Measurements from ENCODE around the gene WWTR1. TPM values are rescaled to one million over a fixed set of nuclear protein-coding genes. Genes with fewer than 3 reads are reported as not detected.

The WWTR1 gene
- total RNA-seq, 1 experiment from 2014 or later, result 79.7 TPM

DNA sequence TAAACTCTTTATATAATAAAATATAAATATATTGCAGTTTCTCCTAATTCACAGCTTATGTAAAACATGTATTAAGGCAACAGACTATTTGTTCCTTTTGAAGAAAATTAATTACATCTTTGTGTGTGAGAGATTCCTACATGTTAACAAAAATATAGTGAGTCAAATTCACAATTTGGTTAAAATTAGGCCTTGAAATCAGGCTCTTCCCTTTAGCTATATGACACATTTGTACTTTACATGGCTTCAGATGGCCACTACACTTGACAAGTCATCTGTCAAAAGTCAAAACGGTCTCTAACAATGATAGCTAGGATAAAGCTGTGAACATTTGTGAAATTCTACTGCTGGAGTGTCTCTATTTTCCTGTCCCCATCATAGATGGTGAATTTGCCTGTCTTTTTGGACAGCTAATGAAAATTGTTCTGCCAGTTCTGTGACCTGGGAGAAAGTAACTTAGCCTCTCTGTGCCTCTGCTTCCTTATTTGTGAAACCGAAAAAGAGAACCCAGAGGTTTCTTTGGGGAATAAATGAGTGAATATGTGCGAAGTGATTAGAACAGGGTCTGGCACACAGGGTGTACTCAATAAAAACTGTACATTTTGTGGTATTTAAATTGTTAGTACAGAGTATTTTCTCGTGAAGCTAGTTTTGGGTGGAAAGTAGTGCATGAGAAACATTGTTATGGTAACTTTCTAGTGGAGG lies 159.7 kb downstream of the WWTR1 start:
- H3F3A ChIP-seq (ENCODE audit: low read length, unreplicated experiment), result no peaks in the 10 kb centered on the region
- H3K4me1 ChIP-seq (ENCODE audit: insufficient read depth, low read length), result peaks cover 9% of the 10 kb centered on the region
- no peaks in the 10 kb centered on the region for H3K27me3 ChIP-seq (ENCODE audit: low read length)
- H3K9ac ChIP-seq (ENCODE audit: low read length), result no peak overlapping the region
- H3K36me3 ChIP-seq (ENCODE audit: low read depth, low read length), result no peaks in the 10 kb centered on the region
- no peak overlapping the region for H3K4me3 ChIP-seq (ENCODE audit: low read length)
- no peak for TF ChIP-seq EZH2phosphoT487 (IDR thresholded peaks at IDR 0.05; ENCODE audit: borderline replicate concordance, low read length)
- no peak for TF ChIP-seq CTCF (conservative IDR thresholded peaks at IDR 0.05; ENCODE audit: low read depth, low read length)
- no peak for TF ChIP-seq EZH2 (IDR thresholded peaks at IDR 0.05; ENCODE audit: low read length, unreplicated experiment)
- intact Hi-C loops (cut with micrococcal nuclease), result no loop called here
- no peaks in the 10 kb centered on the region for H3K9me2 ChIP-seq (replicated peaks; ENCODE audit: low read length)
- no peaks in the 10 kb centered on the region for H4K20me1 ChIP-seq (ENCODE audit: low read length)
- DNase-seq, result no peak
- no TSS peak for BruUV-seq (replicated peaks)
- CTCF ChIA-PET, result interaction anchor here (0.7 kb wide), 1 partner anchor 173 kb away, joined by 3 read pairs; no protein-coding TSS in a partner anchor
- H2AFZ ChIP-seq (ENCODE audit: low read length), result no peak overlapping the region
- H3K27ac ChIP-seq (ENCODE audit: low read length), result no peak overlapping the region
- ATAC-seq, result no peak
- H3K79me2 ChIP-seq (ENCODE audit: low read length), result no peaks in the 10 kb centered on the region
- H3K4me2 ChIP-seq (ENCODE audit: low read length), result no peak overlapping the region
- no peaks in the 10 kb centered on the region for H3K9me3 ChIP-seq (ENCODE audit: low read length)
- POLR2A ChIA-PET (ENCODE audit: unreplicated experiment), result no interaction called here

GRCh38 chr3:149496891-149497290 lies 160.9 kb downstream of the WWTR1 start:
- ChIA-PET CTCF (no interaction called here), POLR2A (ENCODE audit: unreplicated experiment) (interaction anchor here (0.7 kb wide), 1 partner anchor 79 kb away, joined by 3 read pairs; no protein-coding TSS in a partner anchor)
- no peaks in the 10 kb centered on the region for H3K36me3 ChIP-seq (ENCODE audit: low read depth, low read length)
- H3K9me2 ChIP-seq (replicated peaks; ENCODE audit: low read length), result no peaks in the 10 kb centered on the region
- no TSS peak for BruUV-seq (replicated peaks)
- no peak overlapping the region for H3K4me3 ChIP-seq (ENCODE audit: low read length)
- no peak overlapping the region for H3K9ac ChIP-seq (ENCODE audit: low read length)
- TF ChIP-seq CTCF (conservative IDR thresholded peaks at IDR 0.05; ENCODE audit: low read depth, low read length) (no peak), EZH2 (IDR thresholded peaks at IDR 0.05; ENCODE audit: low read length, unreplicated experiment) (no peak), EZH2phosphoT487 (IDR thresholded peaks at IDR 0.05; ENCODE audit: borderline replicate concordance, low read length) (no peak)
- ATAC-seq, result no peak
- H3F3A ChIP-seq (ENCODE audit: low read length, unreplicated experiment), result no peaks in the 10 kb centered on the region
- no peak for DNase-seq
- H2AFZ ChIP-seq (ENCODE audit: low read length), result no peak overlapping the region
- intact Hi-C loops (cut with micrococcal nuclease), result no loop called here
- H3K9me3 ChIP-seq (ENCODE audit: low read length), result no peaks in the 10 kb centered on the region
- no peak overlapping the region for H3K4me2 ChIP-seq (ENCODE audit: low read length)
- no peak overlapping the region for H3K27ac ChIP-seq (ENCODE audit: low read length)
- H3K79me2 ChIP-seq (ENCODE audit: low read length), result no peaks in the 10 kb centered on the region
- H4K20me1 ChIP-seq (ENCODE audit: low read length), result no peaks in the 10 kb centered on the region
- H3K4me1 ChIP-seq (ENCODE audit: insufficient read depth, low read length), result peaks cover 9% of the 10 kb centered on the region
- H3K27me3 ChIP-seq (ENCODE audit: low read length), result no peaks in the 10 kb centered on the region

DNA sequence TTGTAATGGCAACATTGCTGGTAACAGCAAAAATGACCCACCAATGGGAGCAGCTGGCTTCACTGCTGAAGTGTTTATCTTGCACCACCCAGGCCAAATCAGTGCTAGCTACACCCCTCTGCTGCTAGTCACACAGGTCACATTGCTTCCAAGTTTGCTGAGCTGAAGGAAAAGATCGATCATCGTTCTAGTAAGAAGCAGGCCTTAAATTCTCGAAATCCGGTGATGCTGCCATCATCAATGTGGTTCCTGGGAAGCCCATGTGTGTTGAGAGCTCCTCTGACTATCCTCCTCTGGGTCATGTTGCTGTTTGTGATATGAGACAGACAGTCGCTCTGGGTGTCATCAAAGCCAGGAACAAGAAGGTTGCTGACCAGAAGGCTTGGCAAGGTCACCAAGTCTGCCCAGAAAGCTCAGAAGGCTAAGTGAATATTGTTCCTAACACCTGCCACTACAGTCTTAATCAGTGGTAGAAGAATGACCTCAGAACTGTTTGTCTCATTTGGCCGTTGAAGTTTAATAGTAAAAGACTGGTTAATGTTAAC lies 162.2 kb downstream of the WWTR1 start:
- Histone ChIP-seq H3F3A (ENCODE audit: low read length, unreplicated experiment) (no peaks in the 10 kb centered on the region), H3K9me3 (ENCODE audit: low read length) (no peaks in the 10 kb centered on the region), H3K79me2 (ENCODE audit: low read length) (no peaks in the 10 kb centered on the region), H3K9me2 (replicated peaks; ENCODE audit: low read length) (no peaks in the 10 kb centered on the region), H3K9ac (ENCODE audit: low read length) (no peak overlapping the region), H3K36me3 (ENCODE audit: low read depth, low read length) (no peaks in the 10 kb centered on the region), H3K27me3 (ENCODE audit: low read length) (no peaks in the 10 kb centered on the region), H3K4me3 (ENCODE audit: low read length) (no peak overlapping the region), H4K20me1 (ENCODE audit: low read length) (no peaks in the 10 kb centered on the region), H3K27ac (ENCODE audit: low read length) (no peak overlapping the region), H3K4me2 (ENCODE audit: low read length) (no peak overlapping the region), H2AFZ (ENCODE audit: low read length) (no peak overlapping the region), H3K4me1 (ENCODE audit: insufficient read depth, low read length) (peaks cover 9% of the 10 kb centered on the region)
- CTCF ChIA-PET, result interaction anchor here (0.9 kb wide), 1 partner anchor 35 kb away, joined by 5 read pairs; no protein-coding TSS in a partner anchor
- DNase-seq, result no peak
- no peak for ATAC-seq
- POLR2A ChIA-PET (ENCODE audit: unreplicated experiment), result no interaction called here
- TF ChIP-seq EZH2 (IDR thresholded peaks at IDR 0.05; ENCODE audit: low read length, unreplicated experiment) (no peak), EZH2phosphoT487 (IDR thresholded peaks at IDR 0.05; ENCODE audit: borderline replicate concordance, low read length) (no peak), CTCF (conservative IDR thresholded peaks at IDR 0.05; ENCODE audit: low read depth, low read length) (no peak)
- intact Hi-C loops (cut with micrococcal nuclease), result no loop called here
- no TSS peak for BruUV-seq (replicated peaks)

Measured in PC-3 (cell line).